ENCODE results near the gene ZNF662.

GRCh38 chr3:42891042-42891441, 14.9 kb upstream of the ZNF662 start:
- no peak for TF ChIP-seq EZH2 (IDR thresholded peaks at IDR 0.05)
- TF ChIP-seq, protein P1, sequence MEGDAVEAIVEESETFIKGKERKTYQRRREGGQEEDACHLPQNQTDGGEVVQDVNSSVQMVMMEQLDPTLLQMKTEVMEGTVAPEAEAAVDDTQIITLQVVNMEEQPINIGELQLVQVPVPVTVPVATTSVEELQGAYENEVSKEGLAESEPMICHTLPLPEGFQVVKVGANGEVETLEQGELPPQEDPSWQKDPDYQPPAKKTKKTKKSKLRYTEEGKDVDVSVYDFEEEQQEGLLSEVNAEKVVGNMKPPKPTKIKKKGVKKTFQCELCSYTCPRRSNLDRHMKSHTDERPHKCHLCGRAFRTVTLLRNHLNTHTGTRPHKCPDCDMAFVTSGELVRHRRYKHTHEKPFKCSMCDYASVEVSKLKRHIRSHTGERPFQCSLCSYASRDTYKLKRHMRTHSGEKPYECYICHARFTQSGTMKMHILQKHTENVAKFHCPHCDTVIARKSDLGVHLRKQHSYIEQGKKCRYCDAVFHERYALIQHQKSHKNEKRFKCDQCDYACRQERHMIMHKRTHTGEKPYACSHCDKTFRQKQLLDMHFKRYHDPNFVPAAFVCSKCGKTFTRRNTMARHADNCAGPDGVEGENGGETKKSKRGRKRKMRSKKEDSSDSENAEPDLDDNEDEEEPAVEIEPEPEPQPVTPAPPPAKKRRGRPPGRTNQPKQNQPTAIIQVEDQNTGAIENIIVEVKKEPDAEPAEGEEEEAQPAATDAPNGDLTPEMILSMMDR (IDR thresholded peaks at IDR 0.05): no peak
- TF ChIP-seq EZH2phosphoT487 (IDR thresholded peaks at IDR 0.05): no peak
